ENCODE data around the gene COL18A1. TPM values are rescaled to one million over a fixed set of nuclear protein-coding genes. Genes with fewer than 3 reads are reported as not detected.

Gene COL18A1
- total RNA-seq, 4 donors from 2014 or later, result 16.4 to 42.2 (median 20.7) TPM

- H3K27me3 ChIP-seq, result no peaks in the 10 kb centered on the region
- TF ChIP-seq POLR2A (IDR thresholded peaks at IDR 0.05), result no peak
- TF ChIP-seq CTCF (IDR thresholded peaks at IDR 0.05 in 4 of 5, conservative IDR thresholded peaks at IDR 0.05 in 1 of 5), result no peak
- in situ Hi-C loops (cut with MboI; ENCODE audit: low sequenced_read_pairs in 4 of 4) (no loop called here), intact Hi-C loops (cut with DNase I; ENCODE audit: low total_unique reads) (no loop called here)
- no peaks in the 10 kb centered on the region for H3K9me3 ChIP-seq
- H3K4me1 ChIP-seq, result no peaks in the 10 kb centered on the region
- ATAC-seq (no peak), DNase-seq (no peak)
- no peak overlapping the region for H3K4me3 ChIP-seq
- H3K27ac ChIP-seq, result no peak overlapping the region
- H3K36me3 ChIP-seq, result no peaks in the 10 kb centered on the region
Measured at GRCh38 chr21:45478816-45479669, 74.1 kb downstream of the COL18A1 start.

DNA sequence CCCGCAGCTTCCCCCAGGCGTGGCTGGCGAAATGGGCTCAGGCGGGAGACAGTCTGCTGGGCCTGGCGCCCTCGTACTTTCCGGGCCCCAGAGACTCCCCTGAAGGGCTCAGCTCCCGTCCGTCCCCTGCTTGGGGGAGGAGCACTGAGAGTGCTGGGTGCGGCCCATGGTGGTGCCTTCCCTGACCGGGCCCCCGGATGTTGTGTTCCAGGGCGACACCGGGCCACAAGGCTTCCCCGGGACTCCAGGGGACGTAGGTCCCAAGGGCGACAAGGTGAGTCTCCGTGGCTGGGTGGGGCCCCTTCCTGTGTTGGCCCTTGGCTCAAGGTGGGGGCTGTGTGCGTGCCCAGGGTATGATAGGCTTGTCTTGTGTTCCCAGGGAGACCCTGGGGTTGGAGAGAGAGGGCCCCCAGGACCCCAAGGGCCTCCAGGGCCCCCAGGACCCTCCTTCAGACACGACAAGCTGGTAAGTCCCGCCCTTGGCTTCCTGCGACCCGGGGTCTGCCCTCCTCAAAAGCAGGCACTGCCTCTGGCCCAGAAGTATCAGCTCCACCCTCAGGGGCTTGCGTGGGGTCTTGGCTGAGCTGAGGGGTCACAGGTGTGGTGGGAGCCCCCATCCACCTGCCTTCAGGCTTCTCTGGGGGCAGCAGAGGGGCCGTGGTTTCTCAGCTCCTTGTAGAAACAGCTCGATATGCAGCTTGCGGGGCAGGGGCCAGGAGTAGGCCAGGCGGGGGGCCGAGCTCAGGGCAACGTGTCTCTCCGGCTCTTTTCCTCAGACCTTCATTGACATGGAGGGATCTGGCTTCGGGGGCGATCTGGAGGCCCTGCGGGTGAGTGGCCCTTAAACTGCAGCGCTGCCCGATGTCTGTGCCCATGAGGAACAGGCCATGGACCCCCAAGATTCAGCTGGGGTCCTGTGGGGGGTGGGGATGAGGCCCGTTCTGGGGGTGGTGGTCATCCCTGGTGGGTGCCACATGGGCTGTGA is 75.0 kb downstream of the COL18A1 start:
- Histone ChIP-seq H3K4me3 (no peak overlapping the region), H3K27me3 (no peaks in the 10 kb centered on the region), H3K9me3 (no peaks in the 10 kb centered on the region), H3K4me1 (no peaks in the 10 kb centered on the region), H3K27ac (no peak overlapping the region), H3K36me3 (no peaks in the 10 kb centered on the region)
- intact Hi-C loops (cut with DNase I; ENCODE audit: low total_unique reads), result no loop called here
- TF ChIP-seq CTCF (IDR thresholded peaks at IDR 0.05 in 4 of 5, conservative IDR thresholded peaks at IDR 0.05 in 1 of 5) (no peak), POLR2A (IDR thresholded peaks at IDR 0.05) (no peak)
- DNase-seq (no peak), ATAC-seq (no peak)
- in situ Hi-C loops (cut with MboI; ENCODE audit: low sequenced_read_pairs in 4 of 4), result no loop called here

GRCh38 chr21:45480701-45481500 is 75.9 kb downstream of the COL18A1 start:
- Histone ChIP-seq H3K4me1 (no peaks in the 10 kb centered on the region), H3K9me3 (no peaks in the 10 kb centered on the region), H3K36me3 (no peaks in the 10 kb centered on the region), H3K27ac (no peak overlapping the region), H3K27me3 (no peaks in the 10 kb centered on the region), H3K4me3 (no peak overlapping the region)
- DNase-seq (no peak), ATAC-seq (no peak)
- TF ChIP-seq CTCF (IDR thresholded peaks at IDR 0.05 in 4 of 5, conservative IDR thresholded peaks at IDR 0.05 in 1 of 5) (no peak), POLR2A (IDR thresholded peaks at IDR 0.05) (no peak)
- intact Hi-C loops (cut with DNase I; ENCODE audit: low total_unique reads), result no loop called here
- in situ Hi-C loops (cut with MboI; ENCODE audit: low sequenced_read_pairs in 4 of 4), result no loop called here

GRCh38 chr21:45481566-45481965 is 76.6 kb downstream of the COL18A1 start:
- ATAC-seq (no peak), DNase-seq (no peak)
- Histone ChIP-seq H3K4me3 (no peak overlapping the region), H3K36me3 (no peaks in the 10 kb centered on the region), H3K9me3 (no peaks in the 10 kb centered on the region), H3K27ac (no peak overlapping the region), H3K4me1 (no peaks in the 10 kb centered on the region), H3K27me3 (no peaks in the 10 kb centered on the region)
- TF ChIP-seq CTCF (IDR thresholded peaks at IDR 0.05 in 4 of 5, conservative IDR thresholded peaks at IDR 0.05 in 1 of 5), result no peak
- TF ChIP-seq POLR2A (IDR thresholded peaks at IDR 0.05), result no peak
- intact Hi-C loops (cut with DNase I; ENCODE audit: low total_unique reads) (no loop called here), in situ Hi-C loops (cut with MboI; ENCODE audit: low sequenced_read_pairs in 4 of 4) (no loop called here)
